Activated CD4-positive, alpha-beta memory T cell treated with anti-CD3 and anti-CD28 coated beads for 36 hours (primary cell): ENCODE results near the gene ENG. TPM values are rescaled to one million over a fixed set of nuclear protein-coding genes. Genes with fewer than 3 reads are reported as not detected.

ENCODE experiments used
- CTCF ChIA-PET: fragments of 350-600 bp; sonication (Branson Sonifier 250); formaldehyde crosslinking; loops from one replicate; lab custom pipeline; 2021; ENCODE audit warnings: antibody characterized with exemption, inconsistent platforms; lab: Charles Lee
- POLR2A ChIA-PET: fragments of 350-600 bp; sonication (Branson Sonifier 250); formaldehyde crosslinking; loops from one replicate; lab custom pipeline; 2021; ENCODE audit warnings: antibody characterized with exemption; lab: Charles Lee
- DNase-seq: peaks from one replicate; pipeline ENCODE4 v3.0.0-alpha.2; 2020
- H3K27ac Mint-ChIP-seq: one replicate; pipeline ENCODE4 v1.8.0; 2021; ENCODE audit warnings: mixed read lengths
- H3K27me3 Mint-ChIP-seq: one replicate; pipeline ENCODE4 v1.8.0; 2021; ENCODE audit warnings: mixed read lengths
- H3K36me3 Mint-ChIP-seq: one replicate; pipeline ENCODE4 v1.8.0; 2021; ENCODE audit warnings: mixed read lengths
- H3K4me1 Mint-ChIP-seq: one replicate; pipeline ENCODE4 v1.8.0; 2021; ENCODE audit warnings: low read depth, mixed read lengths
- H3K4me3 Mint-ChIP-seq: one replicate; pipeline ENCODE4 v1.8.0; 2021; ENCODE audit warnings: mild to moderate bottlenecking, mixed read lengths
- H3K9me3 Mint-ChIP-seq: one replicate; pipeline ENCODE4 v1.8.0; 2021; ENCODE audit warnings: mixed read lengths
- intact Hi-C: fragments of 100-400 bp; cut with micrococcal nuclease; formaldehyde crosslinking; loops from one replicate; pipeline ENCODE4 v1.15.1; 2023
- total RNA-seq, 2 experiments: library from RNA; stranded (reverse); gene quantifications; one replicate each; pipeline ENCODE4 v1.2.3, GENCODE V29; 2021

The ENG gene
- total RNA-seq, 2 experiments from 2014 or later, result 12.0 to 12.2 TPM

- Mint-ChIP-seq H3K36me3 (peaks cover 18% of the 10 kb centered on the region), H3K27ac (no peak overlapping the region), H3K9me3 (no peaks in the 10 kb centered on the region), H3K27me3 (no peaks in the 10 kb centered on the region), H3K4me3 (no peak overlapping the region), H3K4me1 (no peaks in the 10 kb centered on the region)
- intact Hi-C loops, result no loop called here
- ChIA-PET POLR2A (no interaction called here), CTCF (no interaction called here)
- no peak for DNase-seq
These were observed 38.7 kb downstream of the ENG start for GRCh38 chr9:127815512-127816361.

DNA sequence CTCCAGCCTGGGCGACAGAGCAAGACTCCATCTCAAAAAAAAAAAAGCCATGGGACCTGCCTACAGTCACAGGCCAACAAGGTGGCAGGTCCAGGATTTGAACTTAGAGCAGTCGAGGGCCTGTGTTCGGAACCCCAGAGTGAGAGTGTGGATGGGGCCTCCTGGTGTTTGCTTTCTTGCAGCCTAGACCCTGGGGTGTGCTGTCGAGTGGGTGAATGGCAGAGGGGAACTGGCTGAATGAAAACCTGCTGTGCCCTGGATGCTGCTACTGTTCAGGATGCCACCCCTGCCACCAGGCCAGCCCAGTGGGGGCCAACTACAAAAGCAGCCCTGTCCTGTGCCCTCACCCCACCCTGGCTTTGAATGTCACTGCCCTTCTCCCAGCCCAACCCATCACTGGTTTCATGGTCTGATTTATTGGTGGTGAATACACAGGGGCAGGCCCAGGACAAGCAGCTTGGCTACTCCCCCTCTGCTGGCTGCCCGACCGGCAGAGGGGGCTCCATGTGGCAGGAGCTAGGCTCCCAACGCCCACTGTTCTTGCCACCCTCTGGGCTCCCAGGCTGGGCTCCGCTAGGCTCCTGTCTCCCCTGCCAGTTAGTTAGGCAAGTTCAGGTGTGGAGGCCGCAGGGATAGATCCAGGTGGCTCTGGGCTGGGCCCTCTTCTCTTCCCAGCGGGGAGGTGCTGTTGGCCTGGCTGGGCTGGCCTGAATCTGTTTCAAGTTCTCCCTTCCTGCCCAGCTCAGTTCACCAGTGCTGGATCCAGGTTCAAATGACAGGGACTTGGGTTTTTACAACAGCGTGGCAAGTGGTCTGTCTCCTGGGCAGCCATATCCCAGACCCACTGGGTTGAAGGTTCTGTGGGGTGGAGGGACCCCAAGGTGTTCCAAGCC lies 39.6 kb downstream of the ENG start:
- Mint-ChIP-seq H3K36me3 (peaks cover 20% of the 10 kb centered on the region), H3K4me3 (no peak overlapping the region), H3K27ac (no peak overlapping the region), H3K9me3 (no peaks in the 10 kb centered on the region), H3K4me1 (no peaks in the 10 kb centered on the region), H3K27me3 (no peaks in the 10 kb centered on the region)
- no peak for DNase-seq
- intact Hi-C loops, result no loop called here
- ChIA-PET CTCF (no interaction called here), POLR2A (no interaction called here)

DNA sequence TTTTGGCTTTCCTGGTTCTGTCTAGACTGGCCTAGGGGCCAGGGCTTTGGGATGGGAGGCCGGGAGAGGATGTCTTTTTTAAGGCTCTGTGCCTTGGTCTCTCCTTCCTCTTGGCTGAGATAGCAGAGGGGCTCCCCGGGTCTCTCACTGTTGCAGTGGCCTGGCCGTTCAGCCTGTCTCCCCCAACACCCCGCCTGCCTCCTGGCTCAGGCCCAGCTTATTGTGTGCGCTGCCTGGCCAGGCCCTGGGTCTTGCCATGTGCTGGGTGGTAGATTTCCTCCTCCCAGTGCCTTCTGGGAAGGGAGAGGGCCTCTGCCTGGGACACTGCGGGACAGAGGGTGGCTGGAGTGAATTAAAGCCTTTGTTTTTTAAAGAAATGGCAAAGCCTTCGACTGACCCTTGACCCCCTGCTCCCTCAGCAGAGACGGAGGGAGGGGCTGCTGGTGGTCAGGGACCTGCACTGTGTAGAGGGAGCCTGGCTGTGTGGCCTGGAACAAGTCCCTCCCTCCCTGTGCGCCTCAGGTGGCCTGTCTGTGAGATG lies 40.7 kb downstream of the ENG start:
- H3K4me1 Mint-ChIP-seq, result no peaks in the 10 kb centered on the region
- ChIA-PET CTCF (interaction anchor here (0.5 kb wide), 1 partner anchor 8 kb away, joined by 3 read pairs; no protein-coding TSS in a partner anchor), POLR2A (no interaction called here)
- DNase-seq, result no peak
- H3K36me3 Mint-ChIP-seq, result peaks cover 24% of the 10 kb centered on the region
- intact Hi-C loops, result no loop called here
- H3K4me3 Mint-ChIP-seq, result no peak overlapping the region
- no peaks in the 10 kb centered on the region for H3K9me3 Mint-ChIP-seq
- H3K27ac Mint-ChIP-seq, result no peak overlapping the region
- H3K27me3 Mint-ChIP-seq, result no peaks in the 10 kb centered on the region

DNA sequence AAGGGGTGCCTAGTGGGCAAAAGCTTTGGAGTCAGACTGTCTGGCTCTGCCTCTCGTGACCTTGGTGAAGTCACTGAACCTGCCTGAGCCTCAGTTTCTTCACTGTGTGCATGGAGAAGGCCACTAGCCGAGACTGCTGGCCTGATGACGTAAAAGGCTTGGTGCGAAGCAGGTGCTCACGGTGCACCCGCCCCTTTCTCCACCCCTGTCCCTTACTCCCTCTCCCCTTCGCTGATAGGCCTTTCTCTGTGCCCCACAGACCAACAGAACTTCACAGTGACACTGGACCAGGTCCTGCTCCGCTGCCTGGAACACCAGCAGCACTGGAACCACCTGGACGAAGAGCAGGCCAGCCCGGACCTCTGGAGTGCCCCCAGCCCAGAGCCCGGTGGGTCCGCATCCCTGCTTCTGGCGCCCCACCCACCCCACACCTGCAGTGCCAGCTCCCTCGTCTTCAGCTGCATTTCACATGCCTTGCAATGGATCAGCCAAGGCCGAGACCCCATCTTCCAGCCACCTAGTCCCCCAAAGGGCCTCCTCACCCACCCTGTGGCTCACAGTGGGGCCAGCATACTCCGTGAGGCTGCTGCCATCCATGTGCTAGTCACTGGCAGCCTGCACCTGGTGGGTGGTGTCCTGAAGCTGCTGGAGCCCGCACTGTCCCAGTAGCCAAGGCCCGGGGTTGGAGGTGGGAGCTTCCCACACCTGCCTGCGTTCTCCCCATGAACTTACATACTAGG lies 41.4 kb downstream of the ENG start:
- Mint-ChIP-seq H3K4me1 (no peaks in the 10 kb centered on the region), H3K36me3 (peaks cover 19% of the 10 kb centered on the region), H3K9me3 (no peaks in the 10 kb centered on the region), H3K27ac (no peak overlapping the region), H3K27me3 (no peaks in the 10 kb centered on the region), H3K4me3 (no peak overlapping the region)
- DNase-seq, result no peak
- intact Hi-C loops, result no loop called here
- POLR2A ChIA-PET, result no interaction called here
- CTCF ChIA-PET, result interaction anchor here (0.5 to 1.7 kb wide), 3 partner anchors 8 to 129 kb away, joined by 3 to 5 read pairs (median 3); no protein-coding TSS in a partner anchor

DNA sequence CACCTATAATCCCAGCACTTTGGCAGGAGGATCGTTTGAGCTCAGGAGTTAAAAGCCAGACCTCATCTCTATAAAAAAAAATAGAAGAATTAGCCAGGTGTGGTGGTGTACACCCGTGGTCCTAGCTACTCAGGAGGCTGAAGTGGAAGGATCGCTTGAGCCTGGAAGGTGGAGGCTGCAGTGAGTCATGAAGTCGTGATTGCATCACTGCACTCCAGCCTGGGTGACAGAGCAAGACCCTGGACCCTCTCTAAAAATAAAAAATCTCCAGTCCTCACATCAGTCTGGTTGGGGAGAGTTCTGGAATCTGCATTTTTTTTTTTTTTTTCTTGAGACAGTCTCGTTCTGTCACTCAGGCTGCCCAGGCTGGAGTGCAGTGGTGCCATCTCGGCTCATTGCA lies 42.4 kb downstream of the ENG start:
- POLR2A ChIA-PET, result interaction anchor here (0.6 kb wide), 1 partner anchor 40 kb away, joined by 3 read pairs; no protein-coding TSS in a partner anchor
- H3K36me3 Mint-ChIP-seq, result peaks cover 17% of the 10 kb centered on the region
- H3K27me3 Mint-ChIP-seq, result no peaks in the 10 kb centered on the region
- no peak overlapping the region for H3K27ac Mint-ChIP-seq
- no peak overlapping the region for H3K4me3 Mint-ChIP-seq
- no peaks in the 10 kb centered on the region for H3K9me3 Mint-ChIP-seq
- H3K4me1 Mint-ChIP-seq, result no peaks in the 10 kb centered on the region
- no peak for DNase-seq
- CTCF ChIA-PET, result interaction anchor here (1.4 to 1.7 kb wide), 2 partner anchors 58 to 130 kb away, joined by 3 to 5 read pairs; no protein-coding TSS in a partner anchor
- intact Hi-C loops, result no loop called here

GRCh38 chr9:127810378-127811187 lies 43.9 kb downstream of the ENG start:
- H3K9me3 Mint-ChIP-seq, result no peaks in the 10 kb centered on the region
- no peak for DNase-seq
- no peak overlapping the region for H3K27ac Mint-ChIP-seq
- ChIA-PET CTCF (no interaction called here), POLR2A (no interaction called here)
- H3K27me3 Mint-ChIP-seq, result no peaks in the 10 kb centered on the region
- H3K4me1 Mint-ChIP-seq, result peaks cover 2% of the 10 kb centered on the region
- intact Hi-C loops, result no loop called here
- H3K4me3 Mint-ChIP-seq, result no peak overlapping the region
- H3K36me3 Mint-ChIP-seq, result peaks cover 23% of the 10 kb centered on the region

DNA sequence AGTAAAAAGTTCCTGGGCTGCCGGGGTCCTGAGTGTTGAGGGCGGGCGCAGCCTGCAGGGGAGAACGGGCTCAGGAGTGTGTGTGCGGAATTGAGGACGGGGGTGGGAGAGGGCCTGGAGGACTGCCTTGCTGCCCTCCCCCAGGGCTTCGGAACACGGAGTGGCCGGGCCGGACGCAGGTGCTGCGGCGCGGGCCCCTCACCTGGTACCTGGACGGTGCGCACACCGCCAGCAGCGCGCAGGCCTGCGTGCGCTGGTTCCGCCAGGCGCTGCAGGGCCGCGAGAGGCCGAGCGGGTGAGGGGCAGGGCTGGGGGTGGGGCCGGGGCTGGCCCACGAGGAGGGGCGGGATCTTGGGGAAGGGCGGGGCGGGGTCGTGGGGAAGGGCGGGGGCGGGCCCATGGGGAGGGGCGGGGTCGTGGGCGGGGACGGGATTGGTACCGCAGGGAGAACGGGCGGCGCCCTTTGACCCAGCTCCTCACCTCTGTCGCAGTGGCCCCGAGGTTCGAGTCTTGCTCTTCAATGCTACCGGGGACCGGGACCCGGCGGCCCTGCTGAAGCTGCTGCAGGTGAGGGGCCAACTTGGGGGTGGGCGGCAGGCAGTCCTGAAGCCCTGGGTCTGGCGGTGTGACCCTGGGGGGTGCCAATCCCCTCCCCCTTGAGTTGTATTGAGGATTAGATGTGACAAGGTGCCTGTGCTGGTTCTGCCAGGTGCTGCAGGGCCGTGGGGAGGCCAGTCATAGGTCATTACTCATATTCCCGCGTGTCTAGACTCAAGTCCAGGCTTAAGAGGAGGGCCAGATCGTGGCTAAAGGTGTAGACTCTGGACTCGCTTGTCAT lies 44.7 kb downstream of the ENG start:
- POLR2A ChIA-PET, result interaction anchor here (1.0 kb wide), 1 partner anchor 96 kb away, joined by 4 read pairs; no protein-coding TSS in a partner anchor

DNA sequence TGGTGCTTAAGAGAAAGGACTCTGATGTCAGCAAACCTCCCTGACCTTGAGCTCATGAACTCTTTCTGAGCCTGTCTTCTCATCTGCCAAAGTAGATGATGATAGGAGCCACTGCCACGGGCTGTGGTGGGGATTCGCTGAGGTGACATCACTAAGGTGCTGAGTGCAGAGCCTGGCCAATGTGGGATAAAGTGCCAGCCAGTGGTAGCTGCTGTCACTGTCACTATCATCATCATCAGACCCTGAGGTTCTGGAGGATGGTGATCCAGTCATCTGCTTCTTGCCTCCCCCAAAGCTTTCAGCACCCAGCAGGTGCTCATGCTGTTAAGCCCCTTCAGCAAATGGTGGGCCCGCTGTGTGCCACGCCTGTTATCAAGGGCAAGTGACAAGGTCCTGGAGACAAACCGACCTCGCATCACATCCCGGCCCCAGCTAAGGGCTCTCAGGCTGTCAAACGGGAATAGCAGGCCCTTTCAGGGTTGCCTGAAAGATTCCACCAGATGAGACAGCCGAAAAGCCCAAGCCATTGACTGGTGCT lies 45.4 kb downstream of the ENG start:
- DNase-seq, result no peak
- H3K27ac Mint-ChIP-seq, result no peak overlapping the region
- peaks cover 24% of the 10 kb centered on the region for H3K36me3 Mint-ChIP-seq
- POLR2A ChIA-PET, result interaction anchor here (0.6 to 1.0 kb wide), 3 partner anchors 39 to 97 kb away, joined by 3 to 6 read pairs (median 4); no protein-coding TSS in a partner anchor
- no peak overlapping the region for H3K4me3 Mint-ChIP-seq
- intact Hi-C loops, result no loop called here
- CTCF ChIA-PET, result interaction anchor here (0.9 to 1.3 kb wide), 2 partner anchors 61 to 74 kb away, joined by 3 to 6 read pairs; partner anchors contain the start of gene TOR2A
- H3K9me3 Mint-ChIP-seq, result no peaks in the 10 kb centered on the region
- peaks cover 9% of the 10 kb centered on the region for H3K4me1 Mint-ChIP-seq
- H3K27me3 Mint-ChIP-seq, result no peaks in the 10 kb centered on the region

More for the DNA sequence above, 44.7 kb downstream of the ENG start:
- Mint-ChIP-seq H3K4me1 (peaks cover 2% of the 10 kb centered on the region), H3K4me3 (no peak overlapping the region), H3K9me3 (no peaks in the 10 kb centered on the region), H3K27me3 (no peaks in the 10 kb centered on the region), H3K36me3 (peaks cover 23% of the 10 kb centered on the region), H3K27ac (no peak overlapping the region)
- intact Hi-C loops, result no loop called here
- CTCF ChIA-PET, result interaction anchor here (1.3 kb wide), 1 partner anchor 60 kb away, joined by 6 read pairs; no protein-coding TSS in a partner anchor
- no peak for DNase-seq

GRCh38 chr9:127808347-127809001 lies 46.0 kb downstream of the ENG start:
- Mint-ChIP-seq H3K4me1 (peaks cover 13% of the 10 kb centered on the region), H3K27ac (no peak overlapping the region), H3K27me3 (no peaks in the 10 kb centered on the region), H3K4me3 (no peak overlapping the region), H3K9me3 (no peaks in the 10 kb centered on the region), H3K36me3 (peaks cover 23% of the 10 kb centered on the region)
- intact Hi-C loops, result no loop called here
- ChIA-PET CTCF (interaction anchor here (0.9 to 1.3 kb wide), 2 partner anchors 61 to 73 kb away, joined by 3 to 6 read pairs; partner anchors contain the start of gene TOR2A), POLR2A (interaction anchor here (0.6 to 1.0 kb wide), 3 partner anchors 38 to 98 kb away, joined by 3 to 6 read pairs (median 4); no protein-coding TSS in a partner anchor)
- no peak for DNase-seq
